C4-2B (cell line): Measurements from ENCODE around the gene RSRC1.
"Not testable (repeated sequence)": the region's sequence is repeated elsewhere in the genome, so short reads cannot be mapped to it uniquely, and the experiment has no call there.

Source experiments
- CTCF ChIP-seq: fragments of 450-650 bp; conservative IDR thresholded peaks from 2 replicates; pipeline ENCODE4 v1.5.1; 2017; ENCODE audit warnings: mild to moderate bottlenecking
- ZFX ChIP-seq: fragments of 450-650 bp; IDR thresholded peaks from 2 replicates; pipeline ENCODE4 v1.6.1; 2017

- TF ChIP-seq ZFX, CTCF: not testable (repeated sequence)
Observed at GRCh38 chr3:158516729-158517128, 406.8 kb downstream of the RSRC1 start.
